B cell (primary cell): ENCODE data around the gene UGT1A6.

ENCODE experiments used
- EZH2 ChIP-seq: IDR thresholded peaks from 2 replicates; pipeline ENCODE4 v1.6.1; 2012; ENCODE audit warnings: borderline replicate concordance, low read depth, mild to moderate bottlenecking, moderate library complexity, low read length; ENCODE audit not compliant: insufficient read depth, poor library complexity, severe bottlenecking
- TF ChIP-seq, protein P1 (sequence below): fragments of 200-600 bp; IDR thresholded peaks from one replicate; pipeline ENCODE4 v1.8.0; 2022; ENCODE audit warnings: antibody characterized with exemption, mild to moderate bottlenecking

DNA sequence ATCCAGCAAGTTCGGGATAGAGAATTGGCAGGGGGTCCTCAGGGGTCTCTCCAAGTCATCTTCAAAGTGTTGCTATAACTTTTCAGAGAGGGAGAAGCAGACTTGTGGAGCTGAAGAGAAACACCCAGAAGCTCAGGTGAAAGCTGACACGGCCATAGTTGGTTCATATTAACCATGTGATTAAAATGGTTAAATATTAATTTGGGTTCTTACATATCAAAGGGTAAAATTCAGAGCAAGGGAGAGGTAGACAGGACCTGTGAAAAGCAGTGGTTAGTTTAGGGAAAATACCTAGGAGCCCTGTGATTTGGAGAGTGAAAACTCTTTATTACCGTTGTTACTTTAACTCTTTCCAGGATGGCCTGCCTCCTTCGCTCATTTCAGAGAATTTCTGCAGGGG lies at the start of gene UGT1A6:
- TF ChIP-seq, protein P1, sequence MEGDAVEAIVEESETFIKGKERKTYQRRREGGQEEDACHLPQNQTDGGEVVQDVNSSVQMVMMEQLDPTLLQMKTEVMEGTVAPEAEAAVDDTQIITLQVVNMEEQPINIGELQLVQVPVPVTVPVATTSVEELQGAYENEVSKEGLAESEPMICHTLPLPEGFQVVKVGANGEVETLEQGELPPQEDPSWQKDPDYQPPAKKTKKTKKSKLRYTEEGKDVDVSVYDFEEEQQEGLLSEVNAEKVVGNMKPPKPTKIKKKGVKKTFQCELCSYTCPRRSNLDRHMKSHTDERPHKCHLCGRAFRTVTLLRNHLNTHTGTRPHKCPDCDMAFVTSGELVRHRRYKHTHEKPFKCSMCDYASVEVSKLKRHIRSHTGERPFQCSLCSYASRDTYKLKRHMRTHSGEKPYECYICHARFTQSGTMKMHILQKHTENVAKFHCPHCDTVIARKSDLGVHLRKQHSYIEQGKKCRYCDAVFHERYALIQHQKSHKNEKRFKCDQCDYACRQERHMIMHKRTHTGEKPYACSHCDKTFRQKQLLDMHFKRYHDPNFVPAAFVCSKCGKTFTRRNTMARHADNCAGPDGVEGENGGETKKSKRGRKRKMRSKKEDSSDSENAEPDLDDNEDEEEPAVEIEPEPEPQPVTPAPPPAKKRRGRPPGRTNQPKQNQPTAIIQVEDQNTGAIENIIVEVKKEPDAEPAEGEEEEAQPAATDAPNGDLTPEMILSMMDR, result no peak
- TF ChIP-seq EZH2, result no peak
